HL-60 (cell line): ENCODE results near the gene DISP2.

Experiments used
- GABPA ChIP-seq: IDR thresholded peaks from 2 replicates; pipeline ENCODE4 v1.6.1; 2012; ENCODE audit warnings: low read depth
- POLR2AphosphoS5 ChIP-seq: IDR thresholded peaks from 2 replicates; pipeline ENCODE4 v1.6.1; 2012; ENCODE audit warnings: low read depth
- TF ChIP-seq, protein P1 (sequence below): IDR thresholded peaks from one replicate; pipeline ENCODE4 v1.5.1; 2011; ENCODE audit warnings: low read length, control low read depth, inconsistent platforms; ENCODE audit not compliant: insufficient read depth
- TF ChIP-seq, protein P2 (sequence below): IDR thresholded peaks from 2 replicates; pipeline ENCODE4 v1.6.1; 2012; ENCODE audit warnings: low read depth; ENCODE audit not compliant: insufficient replicate concordance

DNA sequence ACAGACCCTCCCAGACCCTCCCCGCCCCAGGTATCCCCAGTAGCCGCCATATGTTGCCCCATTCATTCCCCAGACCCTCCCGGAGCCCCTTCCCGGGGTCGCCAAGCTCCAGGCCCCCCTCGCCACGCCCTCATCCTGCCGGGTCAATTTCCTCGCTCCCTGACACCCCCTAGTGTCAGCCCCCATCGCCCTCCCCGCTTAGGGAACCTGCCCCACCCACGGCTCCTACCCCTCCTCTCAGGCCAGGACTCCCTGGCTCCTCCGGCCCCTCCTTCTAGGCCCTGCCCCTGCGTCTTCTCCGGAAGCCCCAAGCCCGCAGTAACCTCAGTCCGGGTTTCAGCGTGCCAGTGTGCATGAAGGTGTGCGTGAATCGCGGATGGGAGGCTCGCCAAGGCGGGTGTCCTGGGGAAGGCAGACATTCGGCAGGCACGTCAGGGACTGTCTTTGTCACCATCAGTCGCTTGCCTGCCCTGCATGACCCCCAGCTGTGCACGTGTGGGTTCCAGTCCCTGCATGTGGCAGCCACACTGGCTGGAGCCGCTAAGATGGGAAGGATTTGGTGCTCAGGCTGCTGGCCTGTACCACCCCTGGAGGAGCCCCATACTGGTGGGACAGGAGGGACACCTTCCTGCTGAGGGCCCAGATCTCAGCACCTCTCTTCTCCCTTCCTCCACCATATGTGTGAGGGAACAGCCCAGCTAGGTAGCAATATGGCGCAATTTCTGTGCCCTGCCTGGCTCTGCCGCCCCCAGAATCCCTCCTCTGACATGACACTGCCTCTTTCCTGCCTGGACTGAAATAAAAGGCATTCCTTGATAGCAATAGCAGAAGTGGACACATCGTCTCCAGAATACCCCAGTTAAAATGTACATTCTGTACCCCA lies 693 bp downstream of the DISP2 start:
- TF ChIP-seq, protein P1, sequence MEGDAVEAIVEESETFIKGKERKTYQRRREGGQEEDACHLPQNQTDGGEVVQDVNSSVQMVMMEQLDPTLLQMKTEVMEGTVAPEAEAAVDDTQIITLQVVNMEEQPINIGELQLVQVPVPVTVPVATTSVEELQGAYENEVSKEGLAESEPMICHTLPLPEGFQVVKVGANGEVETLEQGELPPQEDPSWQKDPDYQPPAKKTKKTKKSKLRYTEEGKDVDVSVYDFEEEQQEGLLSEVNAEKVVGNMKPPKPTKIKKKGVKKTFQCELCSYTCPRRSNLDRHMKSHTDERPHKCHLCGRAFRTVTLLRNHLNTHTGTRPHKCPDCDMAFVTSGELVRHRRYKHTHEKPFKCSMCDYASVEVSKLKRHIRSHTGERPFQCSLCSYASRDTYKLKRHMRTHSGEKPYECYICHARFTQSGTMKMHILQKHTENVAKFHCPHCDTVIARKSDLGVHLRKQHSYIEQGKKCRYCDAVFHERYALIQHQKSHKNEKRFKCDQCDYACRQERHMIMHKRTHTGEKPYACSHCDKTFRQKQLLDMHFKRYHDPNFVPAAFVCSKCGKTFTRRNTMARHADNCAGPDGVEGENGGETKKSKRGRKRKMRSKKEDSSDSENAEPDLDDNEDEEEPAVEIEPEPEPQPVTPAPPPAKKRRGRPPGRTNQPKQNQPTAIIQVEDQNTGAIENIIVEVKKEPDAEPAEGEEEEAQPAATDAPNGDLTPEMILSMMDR = no peak
- TF ChIP-seq POLR2AphosphoS5 (no peak), GABPA (no peak)
- TF ChIP-seq, protein P2, sequence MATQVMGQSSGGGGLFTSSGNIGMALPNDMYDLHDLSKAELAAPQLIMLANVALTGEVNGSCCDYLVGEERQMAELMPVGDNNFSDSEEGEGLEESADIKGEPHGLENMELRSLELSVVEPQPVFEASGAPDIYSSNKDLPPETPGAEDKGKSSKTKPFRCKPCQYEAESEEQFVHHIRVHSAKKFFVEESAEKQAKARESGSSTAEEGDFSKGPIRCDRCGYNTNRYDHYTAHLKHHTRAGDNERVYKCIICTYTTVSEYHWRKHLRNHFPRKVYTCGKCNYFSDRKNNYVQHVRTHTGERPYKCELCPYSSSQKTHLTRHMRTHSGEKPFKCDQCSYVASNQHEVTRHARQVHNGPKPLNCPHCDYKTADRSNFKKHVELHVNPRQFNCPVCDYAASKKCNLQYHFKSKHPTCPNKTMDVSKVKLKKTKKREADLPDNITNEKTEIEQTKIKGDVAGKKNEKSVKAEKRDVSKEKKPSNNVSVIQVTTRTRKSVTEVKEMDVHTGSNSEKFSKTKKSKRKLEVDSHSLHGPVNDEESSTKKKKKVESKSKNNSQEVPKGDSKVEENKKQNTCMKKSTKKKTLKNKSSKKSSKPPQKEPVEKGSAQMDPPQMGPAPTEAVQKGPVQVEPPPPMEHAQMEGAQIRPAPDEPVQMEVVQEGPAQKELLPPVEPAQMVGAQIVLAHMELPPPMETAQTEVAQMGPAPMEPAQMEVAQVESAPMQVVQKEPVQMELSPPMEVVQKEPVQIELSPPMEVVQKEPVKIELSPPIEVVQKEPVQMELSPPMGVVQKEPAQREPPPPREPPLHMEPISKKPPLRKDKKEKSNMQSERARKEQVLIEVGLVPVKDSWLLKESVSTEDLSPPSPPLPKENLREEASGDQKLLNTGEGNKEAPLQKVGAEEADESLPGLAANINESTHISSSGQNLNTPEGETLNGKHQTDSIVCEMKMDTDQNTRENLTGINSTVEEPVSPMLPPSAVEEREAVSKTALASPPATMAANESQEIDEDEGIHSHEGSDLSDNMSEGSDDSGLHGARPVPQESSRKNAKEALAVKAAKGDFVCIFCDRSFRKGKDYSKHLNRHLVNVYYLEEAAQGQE = no peak
